Measurements from ENCODE around the gene SEPTIN10.

SEPTIN10 gene

GRCh38 chr2:109521233-109522062 lies 92.3 kb downstream of the SEPTIN10 start:
- no peak for DNase-seq

- no peak for DNase-seq
Observed at GRCh38 chr2:109519513-109519912, 94.3 kb downstream of the SEPTIN10 start.

DNA sequence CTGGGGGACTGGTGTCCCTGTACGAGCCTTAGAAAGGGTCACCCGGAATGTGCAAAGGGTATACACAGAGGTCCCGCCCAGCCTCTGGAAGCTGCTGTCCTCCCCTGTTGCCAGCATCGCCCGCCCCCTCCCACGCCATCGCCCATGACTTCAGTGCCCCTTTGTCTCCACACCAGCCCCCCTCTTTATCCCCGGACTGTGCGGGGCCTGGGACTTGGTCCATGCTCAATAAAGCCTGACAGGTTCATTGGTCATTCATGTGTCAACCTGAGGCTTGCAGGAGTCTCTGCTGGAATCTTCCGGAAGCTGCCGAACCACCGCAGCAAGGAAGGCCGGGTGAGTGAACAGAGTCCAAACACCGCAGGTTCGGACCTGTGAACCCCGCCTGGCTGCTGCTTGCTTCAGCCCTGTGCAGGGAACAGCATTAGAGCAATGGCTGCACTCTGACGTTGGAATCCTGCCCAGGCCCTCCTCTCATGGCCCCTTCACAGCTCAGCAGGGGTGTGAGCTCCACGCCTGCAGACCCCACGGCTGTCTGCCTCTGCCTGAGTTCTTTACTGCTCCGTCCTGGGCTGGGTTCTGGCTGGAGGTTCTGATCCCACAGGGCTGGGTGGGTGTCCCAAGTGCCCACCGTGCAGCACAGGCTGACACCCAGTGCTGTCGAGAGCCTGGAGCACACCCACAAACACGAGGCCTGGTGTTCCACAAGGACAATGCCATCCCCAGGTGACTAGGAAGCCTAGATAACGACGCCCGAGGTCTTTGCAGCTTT lies 96.5 kb downstream of the SEPTIN10 start:
- DNase-seq = peak; percentile 27

- no peak for DNase-seq
Observed at GRCh38 chr2:109516445-109517117, 97.2 kb downstream of the SEPTIN10 start.

DNA sequence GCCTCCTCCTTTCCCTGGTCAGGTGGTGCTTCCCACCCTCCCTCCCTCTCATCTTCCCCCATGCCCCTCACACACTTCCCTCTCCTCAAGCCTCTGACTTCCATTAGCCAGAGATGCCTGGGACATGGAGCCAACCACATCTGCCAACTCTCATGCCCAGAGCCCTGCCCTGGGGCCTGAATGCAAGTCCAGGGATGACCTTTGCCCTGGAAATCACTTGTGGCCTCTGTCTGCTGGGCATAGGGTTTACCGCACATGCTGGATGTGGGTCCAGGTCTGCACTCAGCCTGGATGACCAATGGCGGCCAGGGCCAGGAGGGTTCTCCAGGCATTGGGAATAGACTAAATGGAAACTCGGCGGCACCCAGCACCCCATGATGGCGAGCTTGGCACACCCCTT lies 98.9 kb downstream of the SEPTIN10 start:
- DNase-seq = no peak

DNA sequence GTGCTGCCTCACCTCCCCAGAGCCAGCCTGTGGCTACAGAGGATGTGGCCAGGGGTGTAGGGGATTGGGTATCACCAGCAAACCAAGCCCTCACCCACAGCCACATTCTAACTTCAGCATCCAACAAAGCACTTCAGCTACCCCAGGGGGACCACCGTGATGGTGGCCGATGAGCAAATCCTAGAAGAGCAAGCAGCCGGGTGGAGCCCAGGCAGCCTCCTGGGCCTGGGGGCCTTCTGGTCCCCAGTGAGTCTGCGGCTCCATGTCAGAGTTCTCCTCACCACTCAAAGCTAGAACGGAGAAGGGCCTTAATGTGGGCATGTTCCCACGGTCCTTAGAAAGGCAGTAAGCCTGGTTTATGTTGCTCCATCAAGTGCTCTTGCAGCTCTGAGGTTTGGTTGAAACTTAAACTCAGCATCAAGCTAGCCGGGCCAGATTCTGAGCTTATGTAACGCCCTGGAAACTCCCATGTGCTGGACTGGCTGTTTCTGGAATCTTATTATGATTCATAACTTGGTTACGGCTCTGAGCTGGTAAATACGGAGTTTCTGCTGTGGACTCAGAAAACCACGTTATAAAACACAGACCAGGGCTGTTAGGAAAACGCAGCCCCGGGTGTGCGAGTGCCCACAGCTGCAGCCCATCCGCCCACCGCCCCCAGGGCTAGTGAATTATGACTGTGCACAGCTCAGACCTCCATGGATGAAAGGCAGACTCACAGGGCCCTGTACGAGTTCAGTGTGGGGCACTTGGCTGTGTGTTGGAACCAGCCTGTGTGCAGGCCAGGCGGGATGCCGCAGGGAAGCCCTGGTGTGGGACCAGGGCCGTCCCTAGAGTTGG lies 99.8 kb downstream of the SEPTIN10 start:
- DNase-seq = no peak

DNA sequence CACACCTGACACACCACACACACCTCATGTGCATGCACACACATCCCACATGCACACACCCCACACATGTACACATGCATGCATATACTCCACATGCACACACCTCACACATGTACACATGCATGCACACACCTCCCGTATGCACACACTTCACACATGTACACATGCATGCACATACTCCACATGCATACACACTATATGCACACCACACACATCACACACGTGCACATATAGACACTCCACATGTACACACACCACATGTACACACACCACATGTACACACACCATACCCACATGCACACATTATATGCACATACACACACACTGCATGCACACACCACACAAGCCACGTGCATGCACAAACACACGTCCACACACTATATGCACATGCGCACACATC lies 100.5 kb downstream of the SEPTIN10 start:
- DNase-seq = no peak

DNA sequence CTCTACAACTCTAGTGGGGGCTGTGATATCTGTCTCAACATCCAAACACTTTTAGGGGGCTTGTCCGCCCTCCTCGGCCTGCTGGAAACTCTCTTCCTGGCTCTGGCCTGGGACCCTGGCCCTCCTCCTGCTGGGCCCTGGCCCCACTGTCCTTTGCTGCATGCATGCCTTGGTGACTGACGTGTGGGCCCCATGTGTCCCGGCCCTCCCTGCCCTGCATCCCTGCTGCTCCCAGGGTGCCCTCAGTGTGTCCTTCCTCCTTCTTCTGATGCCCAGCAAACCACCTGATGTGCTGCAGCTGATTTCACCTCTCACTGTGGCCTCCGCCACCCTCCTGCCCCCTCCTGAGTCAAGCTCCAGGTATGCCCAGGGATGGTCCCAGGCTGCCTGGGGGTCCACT lies 101.7 kb downstream of the SEPTIN10 start:
- no peak for DNase-seq

DNA sequence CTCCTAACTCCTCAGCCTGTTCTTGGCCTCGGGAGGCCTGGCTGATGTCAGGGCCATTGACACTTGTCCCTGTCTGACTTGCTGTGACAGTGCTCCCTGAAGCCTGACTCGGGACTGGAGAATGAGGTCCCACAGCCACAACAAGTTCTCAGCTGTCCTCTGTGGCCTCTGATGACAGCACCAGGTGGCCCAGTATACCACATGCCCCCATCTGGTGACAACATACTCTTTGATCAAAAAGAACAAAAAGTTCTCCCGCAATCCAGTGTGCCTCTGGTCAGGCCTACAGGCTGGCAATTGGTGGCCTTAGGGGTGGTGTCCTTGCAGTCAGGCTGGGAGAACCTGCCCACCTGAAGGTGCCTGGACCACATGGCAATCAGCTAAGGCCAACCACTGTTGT lies 102.6 kb downstream of the SEPTIN10 start:
- no peak for DNase-seq

DNA sequence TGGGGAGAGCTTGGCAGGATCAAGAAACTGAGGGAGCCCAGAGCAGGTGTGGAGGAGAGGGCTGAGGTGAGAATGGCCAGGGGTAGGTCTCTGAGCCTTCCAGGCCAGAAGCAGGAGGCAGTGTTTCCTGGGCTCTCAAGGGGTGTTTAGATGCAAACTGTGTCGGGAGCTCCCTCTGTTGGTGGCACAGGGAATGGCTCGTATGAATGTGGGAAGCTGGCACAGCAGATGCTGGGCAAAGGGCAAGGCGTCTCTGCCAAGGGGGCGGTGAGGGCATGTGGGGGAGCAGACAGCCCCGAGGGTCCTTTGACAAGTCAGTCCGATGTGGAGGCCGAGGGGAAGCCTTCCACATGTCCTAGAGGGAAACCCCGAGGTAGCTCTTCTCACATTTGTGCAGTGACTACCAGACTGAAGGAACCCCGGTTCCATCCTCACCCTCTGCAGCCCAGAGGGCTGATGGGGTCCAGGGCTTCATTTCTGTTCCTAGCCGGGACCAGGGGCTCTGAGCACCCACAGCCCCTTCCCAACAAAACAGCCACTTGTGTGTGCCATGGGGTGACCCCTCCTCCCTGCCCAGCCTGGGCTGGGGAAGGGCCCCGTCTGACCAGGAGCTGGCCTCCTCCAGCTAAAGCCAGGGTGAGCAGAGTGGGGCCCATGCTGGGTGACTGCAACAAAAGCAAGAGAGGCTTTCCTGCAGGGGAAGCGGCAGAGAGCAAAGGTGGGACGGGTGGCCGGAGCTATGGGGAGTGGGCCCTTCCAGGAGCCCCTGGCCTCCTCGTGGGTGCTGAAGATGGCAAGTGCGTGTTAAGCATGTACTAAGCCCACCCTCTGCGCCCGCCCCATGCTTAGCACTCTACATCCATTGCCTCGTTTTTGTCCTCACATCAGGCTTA lies 103.4 kb downstream of the SEPTIN10 start:
- DNase-seq = peak; percentile 68

- no peak for DNase-seq
Observed at GRCh38 chr2:109508556-109508955, 105.2 kb downstream of the SEPTIN10 start.

DNA sequence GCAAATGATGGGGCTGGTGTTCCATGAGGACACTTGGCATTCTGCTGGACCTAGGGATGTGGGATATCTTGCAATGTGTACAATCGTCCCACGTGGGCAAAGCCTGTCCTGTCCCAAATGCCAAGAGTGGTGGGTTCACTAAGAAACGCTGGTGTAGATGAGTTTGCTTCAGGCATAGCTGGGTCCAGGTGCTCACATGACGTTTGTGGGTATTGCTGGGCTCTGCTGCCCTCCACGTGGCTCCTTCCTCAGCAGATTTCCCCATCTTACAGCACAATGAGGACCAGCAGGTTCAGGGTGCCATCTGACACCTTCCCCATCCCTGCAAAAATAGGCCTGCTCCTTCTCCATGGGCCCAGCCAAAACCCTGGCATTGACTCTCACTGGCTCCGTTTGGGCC lies 105.9 kb downstream of the SEPTIN10 start:
- DNase-seq = no peak

DNA sequence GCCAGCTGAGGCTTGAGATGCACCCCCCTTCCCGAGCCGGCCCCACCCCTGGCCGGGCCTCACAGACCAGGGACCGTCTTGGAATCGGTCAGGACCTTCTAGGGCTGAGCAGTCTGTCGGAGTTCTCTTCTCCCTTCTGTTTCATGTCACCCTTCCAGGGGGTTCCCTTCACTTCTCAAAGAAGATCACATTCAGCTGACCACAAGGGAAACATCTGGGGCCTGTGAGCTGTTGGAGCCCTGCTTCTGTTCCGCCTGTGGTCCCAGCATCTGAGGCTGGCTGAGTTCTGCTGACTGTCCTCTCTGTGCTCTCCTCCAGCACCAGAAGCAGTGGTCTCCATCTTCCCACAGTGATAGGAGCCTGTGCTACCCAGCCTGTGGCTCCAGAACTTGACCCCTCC lies 106.5 kb downstream of the SEPTIN10 start:
- no peak for DNase-seq

- DNase-seq = no peak
Observed at GRCh38 chr2:109503191-109503590, 110.6 kb downstream of the SEPTIN10 start.

- DNase-seq = no peak
Observed at GRCh38 chr2:109501461-109501860, 112.3 kb downstream of the SEPTIN10 start.

GRCh38 chr2:109500910-109501309 lies 112.9 kb downstream of the SEPTIN10 start:
- no peak for DNase-seq

DNA sequence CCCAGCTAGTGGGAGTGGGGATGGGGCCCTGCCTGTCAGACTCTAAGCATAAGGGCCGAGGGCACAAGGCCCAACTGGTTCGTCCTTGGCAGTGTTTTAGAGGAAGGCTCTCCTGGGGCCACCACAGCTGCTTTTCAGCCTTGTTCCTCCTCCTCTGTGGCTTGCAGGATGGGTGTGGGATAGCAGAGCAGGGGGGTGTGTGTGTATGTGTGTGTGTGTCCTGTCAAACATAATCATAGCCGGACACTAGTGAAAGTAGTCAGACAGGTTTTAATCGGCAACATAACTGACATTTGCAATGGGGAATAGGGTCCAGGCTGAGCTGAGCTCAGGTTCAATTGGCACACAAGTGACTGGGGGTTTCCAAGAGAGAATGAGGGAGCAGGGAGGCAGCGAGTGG lies 114.2 kb downstream of the SEPTIN10 start:
- DNase-seq = peak; percentile 10

DNA sequence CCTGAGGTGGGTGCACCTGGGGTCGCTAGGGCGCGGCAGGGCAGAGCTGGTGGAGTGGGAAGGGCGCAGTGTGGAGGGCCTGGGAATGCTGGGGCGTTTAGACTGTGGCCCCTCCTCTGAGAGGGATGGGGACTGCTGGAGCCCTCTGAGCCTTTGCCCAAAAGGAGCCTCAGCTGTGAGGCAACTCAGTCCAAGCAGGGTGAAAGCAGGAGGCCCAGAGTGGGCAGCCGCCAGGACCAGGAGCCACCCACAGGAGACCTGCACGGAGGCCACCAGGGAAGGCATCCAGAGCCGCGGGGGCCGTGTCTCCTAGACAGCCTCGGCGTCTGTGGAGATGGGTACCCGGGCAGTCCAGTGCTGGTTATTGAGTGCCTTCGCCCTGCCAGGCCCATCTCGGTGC lies 114.9 kb downstream of the SEPTIN10 start:
- no peak for DNase-seq

DNA sequence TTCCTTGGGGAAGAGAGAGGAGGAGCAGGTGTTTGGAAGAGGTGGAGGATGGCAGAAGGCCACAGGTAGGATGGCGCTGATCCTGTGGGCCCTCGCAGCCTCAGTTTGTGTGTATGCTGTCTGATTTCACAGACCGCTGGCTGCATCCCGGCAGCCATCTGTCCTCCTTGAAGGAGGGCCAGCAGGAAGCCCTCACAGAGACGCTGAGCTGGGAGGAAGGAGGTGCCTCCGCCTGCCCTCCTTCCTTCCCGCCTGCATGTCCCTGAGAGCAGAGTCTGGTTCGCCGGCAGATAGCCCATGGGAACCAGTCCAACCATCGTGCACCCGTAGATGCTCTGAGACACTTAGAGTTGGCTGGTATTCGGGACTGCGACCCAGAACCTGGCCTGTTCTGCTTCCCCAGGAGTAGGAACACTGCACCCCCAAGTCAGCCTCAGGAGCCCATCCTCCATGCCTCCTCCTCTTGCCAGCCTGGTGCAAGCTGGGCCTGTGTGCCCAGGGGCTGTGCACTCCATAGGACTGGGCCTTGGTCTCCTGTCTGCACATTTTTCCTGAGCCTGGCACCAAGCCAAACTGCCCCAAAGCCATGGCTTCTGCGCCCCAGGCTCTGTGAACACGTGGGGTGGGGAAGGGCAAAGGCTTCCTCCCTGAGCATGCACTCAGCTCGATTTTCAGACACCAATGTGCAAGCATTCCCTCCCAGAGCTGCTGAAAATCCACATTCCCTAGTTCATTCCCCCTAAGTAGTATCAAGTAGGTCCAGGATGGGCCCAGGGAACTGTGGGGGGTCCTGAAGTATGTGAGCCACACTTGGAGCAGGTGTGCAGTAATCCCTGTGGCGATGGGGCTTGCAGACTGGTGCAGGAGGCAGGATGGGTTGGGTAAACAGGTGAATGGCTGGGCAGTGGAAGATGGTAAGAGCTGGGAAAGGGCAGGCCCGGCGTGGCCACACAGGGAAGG lies 115.6 kb downstream of the SEPTIN10 start:
- peak; percentile 39 for DNase-seq

GRCh38 chr2:109497463-109497862 lies 116.3 kb downstream of the SEPTIN10 start:
- no peak for DNase-seq
